ENCODE measurements around the gene ETS1.

DNA sequence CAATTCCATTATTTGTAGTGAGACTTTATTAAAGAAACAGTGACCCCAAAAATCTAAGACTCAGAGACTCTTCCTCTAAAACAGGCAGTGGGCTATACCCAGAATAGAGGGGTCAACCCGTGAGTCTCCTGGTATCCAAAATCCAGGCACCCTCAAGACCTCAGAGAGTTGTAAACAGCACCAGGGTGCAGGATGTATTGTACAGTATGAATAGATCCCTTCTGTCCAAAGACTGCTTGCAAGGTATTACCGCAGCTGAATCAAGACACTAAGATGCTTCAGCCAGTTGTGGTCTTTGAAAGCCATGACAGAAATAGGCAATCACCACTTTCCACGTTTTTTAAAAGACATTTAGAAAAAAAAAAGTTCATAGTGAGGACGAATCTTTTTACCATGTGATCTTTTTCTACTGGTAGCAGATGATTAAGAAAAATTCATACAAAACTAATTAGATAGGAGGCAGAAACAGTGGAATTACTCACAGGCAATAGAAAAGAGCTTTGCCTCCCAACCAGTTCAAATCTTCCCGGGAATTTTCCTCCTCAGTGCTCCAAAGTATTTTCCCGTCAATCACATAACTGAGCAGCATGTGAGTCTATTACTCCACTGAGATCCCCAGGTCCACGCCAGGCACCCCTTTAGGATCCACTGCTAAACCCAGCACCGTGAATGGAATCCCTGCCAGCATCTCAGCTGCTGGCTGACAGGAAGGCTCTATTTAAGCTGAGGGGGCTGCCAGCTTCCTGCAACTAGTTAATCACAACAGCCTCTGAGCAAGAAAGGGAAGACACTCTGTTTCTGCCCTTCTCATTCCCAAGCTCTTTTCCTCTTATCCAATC is 113.1 kb downstream of the ETS1 start:
- no peak for TF ChIP-seq EZH2 (IDR thresholded peaks at IDR 0.05; ENCODE audit: borderline replicate concordance)
- TF ChIP-seq, protein P1, sequence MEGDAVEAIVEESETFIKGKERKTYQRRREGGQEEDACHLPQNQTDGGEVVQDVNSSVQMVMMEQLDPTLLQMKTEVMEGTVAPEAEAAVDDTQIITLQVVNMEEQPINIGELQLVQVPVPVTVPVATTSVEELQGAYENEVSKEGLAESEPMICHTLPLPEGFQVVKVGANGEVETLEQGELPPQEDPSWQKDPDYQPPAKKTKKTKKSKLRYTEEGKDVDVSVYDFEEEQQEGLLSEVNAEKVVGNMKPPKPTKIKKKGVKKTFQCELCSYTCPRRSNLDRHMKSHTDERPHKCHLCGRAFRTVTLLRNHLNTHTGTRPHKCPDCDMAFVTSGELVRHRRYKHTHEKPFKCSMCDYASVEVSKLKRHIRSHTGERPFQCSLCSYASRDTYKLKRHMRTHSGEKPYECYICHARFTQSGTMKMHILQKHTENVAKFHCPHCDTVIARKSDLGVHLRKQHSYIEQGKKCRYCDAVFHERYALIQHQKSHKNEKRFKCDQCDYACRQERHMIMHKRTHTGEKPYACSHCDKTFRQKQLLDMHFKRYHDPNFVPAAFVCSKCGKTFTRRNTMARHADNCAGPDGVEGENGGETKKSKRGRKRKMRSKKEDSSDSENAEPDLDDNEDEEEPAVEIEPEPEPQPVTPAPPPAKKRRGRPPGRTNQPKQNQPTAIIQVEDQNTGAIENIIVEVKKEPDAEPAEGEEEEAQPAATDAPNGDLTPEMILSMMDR (IDR thresholded peaks at IDR 0.05; ENCODE audit: poor library complexity): no peak
